Tibial nerve (tissue), 4 donors: ENCODE results near the gene OSBPL6.

Experiments used
- EP300 ChIP-seq, 2 donors: sonication (generic); formaldehyde crosslinking; IDR thresholded peaks; one replicate each; pipeline ENCODE4 v1.6.1; 2017; ENCODE audit warnings: antibody characterized with exemption in 2 of 2, mild to moderate bottlenecking in 1 of 2
- POLR2A ChIP-seq, 2 donors: fragments of 450-650 bp; IDR thresholded peaks; one replicate each; pipeline ENCODE4 v1.6.1; 2017; ENCODE audit warnings: antibody characterized with exemption in 2 of 2, mild to moderate bottlenecking in 2 of 2, moderate library complexity in 2 of 2
- TF ChIP-seq, protein P1 (sequence below), 5 experiments: fragments of 200-600 bp in 3 of 5; fragments of 450-650 bp in 2 of 5; sonication (generic) in 3 of 5; IDR thresholded peaks; one replicate each; pipeline ENCODE4 v1.5.1; 2016 to 2019; ENCODE audit warnings: antibody characterized with exemption in 5 of 5, mild to moderate bottlenecking in 3 of 5, moderate library complexity in 2 of 5

DNA sequence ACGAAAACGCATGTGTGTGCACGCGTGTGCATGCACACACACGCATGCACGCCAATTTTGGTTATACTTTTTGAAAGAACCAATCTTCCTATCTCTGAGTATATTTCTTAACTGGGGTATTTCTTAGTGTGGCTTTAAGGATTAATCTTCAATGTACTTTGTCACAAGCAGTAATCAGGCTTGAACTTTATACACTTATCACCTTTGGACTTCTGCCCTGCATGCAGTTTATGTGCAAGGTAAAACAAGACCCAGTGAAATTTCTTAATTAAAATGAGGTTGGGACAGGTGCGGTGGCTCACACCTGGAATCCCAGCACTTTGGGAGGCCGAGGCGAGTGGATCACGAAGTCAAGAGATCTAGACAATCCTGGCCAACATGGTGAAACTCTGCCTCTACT is 85.3 kb downstream of the OSBPL6 start:
- no peak for TF ChIP-seq POLR2A (IDR thresholded peaks at IDR 0.05)
- TF ChIP-seq, protein P1, sequence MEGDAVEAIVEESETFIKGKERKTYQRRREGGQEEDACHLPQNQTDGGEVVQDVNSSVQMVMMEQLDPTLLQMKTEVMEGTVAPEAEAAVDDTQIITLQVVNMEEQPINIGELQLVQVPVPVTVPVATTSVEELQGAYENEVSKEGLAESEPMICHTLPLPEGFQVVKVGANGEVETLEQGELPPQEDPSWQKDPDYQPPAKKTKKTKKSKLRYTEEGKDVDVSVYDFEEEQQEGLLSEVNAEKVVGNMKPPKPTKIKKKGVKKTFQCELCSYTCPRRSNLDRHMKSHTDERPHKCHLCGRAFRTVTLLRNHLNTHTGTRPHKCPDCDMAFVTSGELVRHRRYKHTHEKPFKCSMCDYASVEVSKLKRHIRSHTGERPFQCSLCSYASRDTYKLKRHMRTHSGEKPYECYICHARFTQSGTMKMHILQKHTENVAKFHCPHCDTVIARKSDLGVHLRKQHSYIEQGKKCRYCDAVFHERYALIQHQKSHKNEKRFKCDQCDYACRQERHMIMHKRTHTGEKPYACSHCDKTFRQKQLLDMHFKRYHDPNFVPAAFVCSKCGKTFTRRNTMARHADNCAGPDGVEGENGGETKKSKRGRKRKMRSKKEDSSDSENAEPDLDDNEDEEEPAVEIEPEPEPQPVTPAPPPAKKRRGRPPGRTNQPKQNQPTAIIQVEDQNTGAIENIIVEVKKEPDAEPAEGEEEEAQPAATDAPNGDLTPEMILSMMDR (IDR thresholded peaks at IDR 0.05), result no peak
- TF ChIP-seq EP300 (IDR thresholded peaks at IDR 0.05), result no peak
